GM20000 (cell line): Measurements from ENCODE around the gene BBS9.

Experiments used
- DNase-seq: peaks from one replicate; pipeline ENCODE4 v3.0.0; 2012; ENCODE audit warnings: low spot score
- CTCF ChIP-seq: IDR thresholded peaks from 2 replicates; pipeline ENCODE4 v1.5.1; 2012; ENCODE audit warnings: mild to moderate bottlenecking, control low read depth; ENCODE audit errors: extremely low read depth, missing control alignments

The BBS9 gene

GRCh38 chr7:33411020-33411419 is 281.7 kb downstream of the BBS9 start:
- DNase-seq, result no peak
- TF ChIP-seq CTCF, result no peak

GRCh38 chr7:33412331-33412730 is 283.0 kb downstream of the BBS9 start:
- TF ChIP-seq CTCF, result no peak

GRCh38 chr7:33418251-33418701 is 288.9 kb downstream of the BBS9 start:
- TF ChIP-seq CTCF, result no peak
- no peak for DNase-seq

More at GRCh38 chr7:33412331-33412730, 283.0 kb downstream of the BBS9 start:
- no peak for DNase-seq

- DNase-seq, result no peak
- no peak for TF ChIP-seq CTCF
These were observed 291.1 kb downstream of the BBS9 start for GRCh38 chr7:33420311-33420940.

- TF ChIP-seq CTCF, result no peak
- DNase-seq, result no peak
These were observed 292.1 kb downstream of the BBS9 start for GRCh38 chr7:33421429-33421828.

- no peak for TF ChIP-seq CTCF
- no peak for DNase-seq
These were observed 292.8 kb downstream of the BBS9 start for GRCh38 chr7:33422141-33422540.

- DNase-seq, result no peak
- TF ChIP-seq CTCF, result no peak
These were observed 293.7 kb downstream of the BBS9 start for GRCh38 chr7:33422825-33423645.
